KMS-11 (cell line): ENCODE results near the gene HSPA12B.

Experiments used
- H2AFZ ChIP-seq: fragments of 200-600 bp; sonication (generic); 2 replicates; pipeline ENCODE4 v1.6.1; 2016; ENCODE audit warnings: antibody characterized with exemption, mixed run types, low read depth
- H3K27ac ChIP-seq: fragments of 200-600 bp; sonication (generic); 2 replicates; pipeline ENCODE4 v1.6.1; 2016; ENCODE audit warnings: mild to moderate bottlenecking, mixed run types
- H3K27me3 ChIP-seq: fragments of 200-600 bp; sonication (generic); 2 replicates; pipeline ENCODE4 v1.6.1; 2017; ENCODE audit warnings: mild to moderate bottlenecking, low read depth, mixed run types, moderate library complexity; ENCODE audit not compliant: insufficient read depth
- H3K36me3 ChIP-seq: fragments of 200-600 bp; sonication (generic); 2 replicates; pipeline ENCODE4 v1.6.1; 2017; ENCODE audit warnings: mild to moderate bottlenecking, mixed run types; ENCODE audit not compliant: insufficient read depth
- H3K4me1 ChIP-seq: fragments of 200-600 bp; sonication (generic); 2 replicates; pipeline ENCODE4 v1.6.1; 2016; ENCODE audit warnings: mild to moderate bottlenecking, low read depth, mixed run types; ENCODE audit not compliant: poor library complexity, severe bottlenecking
- H3K4me2 ChIP-seq: fragments of 200-600 bp; sonication (generic); 2 replicates; pipeline ENCODE4 v1.7.0; 2016; ENCODE audit warnings: mild to moderate bottlenecking, mixed run types
- H3K4me3 ChIP-seq: fragments of 200-600 bp; sonication (generic); IDR thresholded peaks from 2 replicates; pipeline ENCODE4 v1.6.1; 2017; ENCODE audit warnings: low read depth, low read length, mixed read lengths; ENCODE audit not compliant: insufficient read depth
- H3K79me2 ChIP-seq: fragments of 200-600 bp; sonication (generic); 2 replicates; pipeline ENCODE4 v1.6.1; 2016; ENCODE audit warnings: low read depth, mixed run types; ENCODE audit not compliant: insufficient read depth
- H3K9ac ChIP-seq: fragments of 200-600 bp; sonication (generic); 2 replicates; pipeline ENCODE4 v1.6.1; 2016; ENCODE audit warnings: mild to moderate bottlenecking, mixed run types
- H4K20me1 ChIP-seq: fragments of 200-600 bp; sonication (generic); 2 replicates; pipeline ENCODE4 v1.6.1; 2016; ENCODE audit warnings: mild to moderate bottlenecking, mixed run types; ENCODE audit not compliant: insufficient read depth
- TF ChIP-seq, protein P1 (sequence below): fragments of 200-600 bp; sonication (generic); conservative IDR thresholded peaks from 2 replicates; pipeline ENCODE4 v1.6.1; 2017; ENCODE audit warnings: low read depth, mild to moderate bottlenecking, antibody characterized with exemption, low read length, moderate library complexity, mixed read lengths

Gene HSPA12B

GRCh38 chr20:3728354-3728753 is 4.1 kb upstream of the HSPA12B start:
- TF ChIP-seq, protein P1, sequence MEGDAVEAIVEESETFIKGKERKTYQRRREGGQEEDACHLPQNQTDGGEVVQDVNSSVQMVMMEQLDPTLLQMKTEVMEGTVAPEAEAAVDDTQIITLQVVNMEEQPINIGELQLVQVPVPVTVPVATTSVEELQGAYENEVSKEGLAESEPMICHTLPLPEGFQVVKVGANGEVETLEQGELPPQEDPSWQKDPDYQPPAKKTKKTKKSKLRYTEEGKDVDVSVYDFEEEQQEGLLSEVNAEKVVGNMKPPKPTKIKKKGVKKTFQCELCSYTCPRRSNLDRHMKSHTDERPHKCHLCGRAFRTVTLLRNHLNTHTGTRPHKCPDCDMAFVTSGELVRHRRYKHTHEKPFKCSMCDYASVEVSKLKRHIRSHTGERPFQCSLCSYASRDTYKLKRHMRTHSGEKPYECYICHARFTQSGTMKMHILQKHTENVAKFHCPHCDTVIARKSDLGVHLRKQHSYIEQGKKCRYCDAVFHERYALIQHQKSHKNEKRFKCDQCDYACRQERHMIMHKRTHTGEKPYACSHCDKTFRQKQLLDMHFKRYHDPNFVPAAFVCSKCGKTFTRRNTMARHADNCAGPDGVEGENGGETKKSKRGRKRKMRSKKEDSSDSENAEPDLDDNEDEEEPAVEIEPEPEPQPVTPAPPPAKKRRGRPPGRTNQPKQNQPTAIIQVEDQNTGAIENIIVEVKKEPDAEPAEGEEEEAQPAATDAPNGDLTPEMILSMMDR: no peak
- Histone ChIP-seq H3K4me3 (no peak overlapping the region), H3K4me1 (no peaks in the 10 kb centered on the region), H2AFZ (no peak overlapping the region), H3K27me3 (no peaks in the 10 kb centered on the region), H4K20me1 (no peaks in the 10 kb centered on the region), H3K79me2 (no peaks in the 10 kb centered on the region), H3K9ac (no peak overlapping the region), H3K36me3 (no peaks in the 10 kb centered on the region), H3K4me2 (no peak overlapping the region), H3K27ac (no peak overlapping the region)

GRCh38 chr20:3728876-3729275 is 3.6 kb upstream of the HSPA12B start:
- H3K36me3 ChIP-seq: no peaks in the 10 kb centered on the region
- H3K4me2 ChIP-seq: no peak overlapping the region
- H3K79me2 ChIP-seq: no peaks in the 10 kb centered on the region
- TF ChIP-seq, protein P1: no peak
- no peaks in the 10 kb centered on the region for H4K20me1 ChIP-seq
- H3K4me1 ChIP-seq: no peaks in the 10 kb centered on the region
- H3K4me3 ChIP-seq: no peak overlapping the region
- no peak overlapping the region for H2AFZ ChIP-seq
- H3K27ac ChIP-seq: no peak overlapping the region
- H3K9ac ChIP-seq: no peak overlapping the region
- no peaks in the 10 kb centered on the region for H3K27me3 ChIP-seq

- no peaks in the 10 kb centered on the region for H3K4me1 ChIP-seq
- H3K4me2 ChIP-seq: no peak overlapping the region
- no peaks in the 10 kb centered on the region for H3K27me3 ChIP-seq
- H3K4me3 ChIP-seq: no peak overlapping the region
- no peaks in the 10 kb centered on the region for H3K36me3 ChIP-seq
- H4K20me1 ChIP-seq: no peaks in the 10 kb centered on the region
- TF ChIP-seq, protein P1: no peak
- no peak overlapping the region for H2AFZ ChIP-seq
- H3K79me2 ChIP-seq: no peaks in the 10 kb centered on the region
- no peak overlapping the region for H3K9ac ChIP-seq
- no peak overlapping the region for H3K27ac ChIP-seq
These were observed 3.1 kb upstream of the HSPA12B start for GRCh38 chr20:3729378-3729777.

DNA sequence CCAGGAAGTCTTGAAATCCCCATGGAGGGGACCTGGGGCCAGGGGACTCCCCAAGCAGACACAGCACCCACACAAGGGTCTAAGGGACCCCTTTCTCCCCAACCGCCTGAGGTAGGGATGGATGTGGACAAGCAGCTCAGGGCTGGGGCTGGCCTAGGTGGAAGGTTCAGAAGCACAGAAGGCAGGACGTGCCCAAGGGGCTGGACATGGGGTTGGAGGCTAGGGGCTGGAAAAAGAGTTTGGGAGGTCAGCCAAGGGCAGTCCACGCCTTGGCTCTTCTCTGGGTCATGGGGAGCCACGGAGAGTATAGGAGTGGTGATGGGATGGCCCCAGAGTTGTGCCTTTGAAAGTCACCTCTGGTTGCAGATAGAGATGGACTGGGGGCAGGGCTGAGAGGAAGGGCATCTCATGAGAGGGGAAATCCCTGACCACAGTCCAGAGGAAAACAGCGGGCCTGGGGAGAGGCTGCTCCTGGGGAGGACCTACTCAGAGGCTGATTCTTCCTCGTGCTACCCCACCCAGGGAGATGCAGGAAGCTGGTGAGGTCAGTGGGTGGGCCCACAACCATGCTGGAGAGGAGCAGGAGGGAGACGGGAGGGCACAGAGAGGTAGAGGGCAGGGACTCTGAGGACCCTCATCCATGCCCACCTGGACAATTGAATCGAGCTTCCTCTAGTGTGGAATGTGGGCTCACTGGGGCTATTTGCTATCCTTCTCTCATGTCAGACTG is 2.5 kb upstream of the HSPA12B start:
- Histone ChIP-seq H3K4me2 (no peak overlapping the region), H3K27me3 (no peaks in the 10 kb centered on the region), H3K4me1 (no peaks in the 10 kb centered on the region), H3K27ac (no peak overlapping the region), H4K20me1 (no peaks in the 10 kb centered on the region), H2AFZ (no peak overlapping the region), H3K36me3 (no peaks in the 10 kb centered on the region), H3K79me2 (no peaks in the 10 kb centered on the region), H3K4me3 (no peak overlapping the region), H3K9ac (no peak overlapping the region)
- TF ChIP-seq, protein P1: no peak
